Prostate gland (tissue), 2 donors: ENCODE measurements around the gene CDK14. TPM values are rescaled to one million over a fixed set of nuclear protein-coding genes. Genes with fewer than 3 reads are reported as not detected.

ENCODE experiments used
- DNase-seq: peaks from one replicate; pipeline ENCODE4 v3.0.0-alpha.2; 2019; ENCODE audit warnings: low spot score
- H3K27ac ChIP-seq, 2 donors: fragments of 200-600 bp; sonication (generic); 2 replicates each; pipeline ENCODE4 v1.5.1; 2017 to 2019
- H3K27me3 ChIP-seq: fragments of 200-600 bp; sonication (generic); replicated peaks from 2 replicates; pipeline ENCODE4 v1.5.1; 2019; ENCODE audit not compliant: insufficient read depth
- H3K36me3 ChIP-seq, 2 donors: fragments of 200-600 bp; sonication (generic); 1 replicate in 1 of 2; 2 replicates in 1 of 2; pipeline versions ENCODE4 v1.5.1 to v1.8.1; 2017 to 2019
- H3K4me1 ChIP-seq: fragments of 200-600 bp; sonication (generic); replicated peaks from 2 replicates; pipeline ENCODE4 v1.5.1; 2019
- H3K4me3 ChIP-seq, 2 donors: fragments of 200-600 bp; sonication (generic); 2 replicates each; pipeline ENCODE4 v1.5.1; 2017 to 2019
- H3K9me3 ChIP-seq: fragments of 200-600 bp; sonication (generic); 2 replicates; pipeline ENCODE4 v1.5.1; 2017
- POLR2A ChIP-seq: fragments of 450-650 bp; IDR thresholded peaks from one replicate; pipeline ENCODE4 v1.6.1; 2016; ENCODE audit warnings: antibody characterized with exemption, mild to moderate bottlenecking
- POLR2AphosphoS5 ChIP-seq: sonication (generic); formaldehyde crosslinking; IDR thresholded peaks from one replicate; pipeline ENCODE4 v1.6.1; 2017; ENCODE audit warnings: antibody characterized with exemption
- WGBS: methylation state at CpG from one replicate; pipeline ENCODE4 v1.1.5; 2018; 5-methylcytosine and 5-hydroxymethylcytosine counted together
- intact Hi-C: fragments of 100-400 bp; cut with DNase I; formaldehyde crosslinking; loops from one replicate; pipeline ENCODE4 v1.14.2; 2022
- total RNA-seq, 2 donors: library from RNA; depleted of rRNA; stranded (reverse); fragments of >200 nt; gene quantifications; one replicate each; pipeline ENCODE4 v1.1.0, GENCODE V29; 2016
- TF ChIP-seq, protein P1 (sequence below), 4 experiments: fragments of 200-600 bp in 2 of 4; fragments of 450-650 bp in 2 of 4; sonication (generic) in 2 of 4; IDR thresholded peaks; 1 replicate in 3 of 4; 2 replicates in 1 of 4; pipeline ENCODE4 v1.5.1; 2016 to 2019; ENCODE audit warnings: antibody characterized with exemption in 4 of 4, mild to moderate bottlenecking in 2 of 4, moderate library complexity in 2 of 4

CDK14 gene
- total RNA-seq, 2 donors from 2014 or later, result 13.7 to 20.7 TPM

DNA sequence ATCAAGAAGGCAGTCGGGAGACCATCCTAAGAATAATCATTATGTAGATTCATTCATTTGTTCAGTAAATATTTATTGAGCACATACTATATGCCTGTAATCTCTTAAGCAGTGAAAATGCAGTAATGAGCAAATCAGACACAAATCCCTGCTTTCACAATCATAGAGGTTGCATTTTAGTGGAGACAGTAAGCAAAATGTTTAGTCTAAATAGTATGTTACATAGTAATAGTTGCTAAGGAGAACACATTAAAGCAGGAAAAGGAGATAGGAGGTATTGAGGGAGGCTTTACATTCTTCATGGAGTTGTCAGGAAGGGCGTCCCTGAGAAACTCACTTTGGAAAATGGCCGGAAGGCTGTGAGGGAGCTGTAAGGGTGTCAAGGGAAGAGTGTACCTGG lies 79.9 kb downstream of the CDK14 start:
- no peak for DNase-seq
- TF ChIP-seq, protein P1, sequence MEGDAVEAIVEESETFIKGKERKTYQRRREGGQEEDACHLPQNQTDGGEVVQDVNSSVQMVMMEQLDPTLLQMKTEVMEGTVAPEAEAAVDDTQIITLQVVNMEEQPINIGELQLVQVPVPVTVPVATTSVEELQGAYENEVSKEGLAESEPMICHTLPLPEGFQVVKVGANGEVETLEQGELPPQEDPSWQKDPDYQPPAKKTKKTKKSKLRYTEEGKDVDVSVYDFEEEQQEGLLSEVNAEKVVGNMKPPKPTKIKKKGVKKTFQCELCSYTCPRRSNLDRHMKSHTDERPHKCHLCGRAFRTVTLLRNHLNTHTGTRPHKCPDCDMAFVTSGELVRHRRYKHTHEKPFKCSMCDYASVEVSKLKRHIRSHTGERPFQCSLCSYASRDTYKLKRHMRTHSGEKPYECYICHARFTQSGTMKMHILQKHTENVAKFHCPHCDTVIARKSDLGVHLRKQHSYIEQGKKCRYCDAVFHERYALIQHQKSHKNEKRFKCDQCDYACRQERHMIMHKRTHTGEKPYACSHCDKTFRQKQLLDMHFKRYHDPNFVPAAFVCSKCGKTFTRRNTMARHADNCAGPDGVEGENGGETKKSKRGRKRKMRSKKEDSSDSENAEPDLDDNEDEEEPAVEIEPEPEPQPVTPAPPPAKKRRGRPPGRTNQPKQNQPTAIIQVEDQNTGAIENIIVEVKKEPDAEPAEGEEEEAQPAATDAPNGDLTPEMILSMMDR (IDR thresholded peaks at IDR 0.05), result no peak
- no peak for TF ChIP-seq POLR2A
- no peak for TF ChIP-seq POLR2AphosphoS5
- H3K27me3 ChIP-seq, result no peaks in the 10 kb centered on the region
- no peaks in the 10 kb centered on the region for H3K9me3 ChIP-seq
- 94% methylated on average over 3 of the region's 3 CpGs for WGBS
- H3K4me3 ChIP-seq, result no peak overlapping the region
- H3K27ac ChIP-seq, result no peak overlapping the region
- no peaks in the 10 kb centered on the region for H3K4me1 ChIP-seq
- H3K36me3 ChIP-seq, result no peaks in the 10 kb centered on the region
- intact Hi-C loops, result no loop called here

DNA sequence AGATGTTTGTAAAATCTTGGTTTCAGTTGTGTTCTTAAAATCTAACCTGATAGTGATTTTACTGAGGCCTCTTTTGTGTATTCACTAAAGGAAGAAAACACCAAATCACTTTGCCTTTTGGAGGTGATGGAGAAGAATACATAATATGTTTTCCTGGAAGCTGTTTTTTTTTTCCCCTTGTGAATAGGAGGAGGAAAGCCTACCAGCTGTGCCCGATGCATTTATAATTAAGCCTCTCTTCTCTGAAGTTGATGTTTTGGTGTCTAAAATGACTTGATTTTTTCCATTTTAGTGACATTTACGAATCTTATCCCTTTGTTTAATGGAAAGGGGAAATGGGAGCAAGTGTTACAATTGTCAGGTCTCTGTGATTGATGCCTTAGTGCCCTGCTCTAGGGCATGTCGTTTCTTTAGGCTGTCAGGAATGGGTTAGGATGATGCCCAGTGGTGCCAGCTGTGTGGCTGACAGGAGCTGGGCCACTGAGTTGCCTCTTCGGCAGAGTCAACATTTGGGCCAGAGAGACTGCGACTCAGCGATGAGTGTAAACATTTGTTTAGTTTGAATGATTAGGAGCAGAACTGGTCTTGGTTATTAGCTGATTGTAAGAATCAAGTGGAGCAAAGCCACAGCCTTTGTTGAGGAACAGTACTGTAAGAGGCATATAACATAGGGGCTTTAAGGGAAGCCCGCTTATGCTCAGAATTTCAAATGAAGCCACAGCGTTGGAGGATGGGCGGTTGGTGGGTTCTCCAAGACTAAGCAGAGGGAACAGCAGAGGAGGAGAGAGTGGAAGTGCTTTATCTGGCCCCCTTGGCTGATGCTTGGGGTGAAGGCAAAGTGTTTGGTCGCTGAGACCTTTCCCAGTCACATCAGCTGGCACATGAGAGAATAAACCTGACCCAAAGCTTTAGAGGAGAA lies 81.6 kb downstream of the CDK14 start:
- H3K27ac ChIP-seq, result no peak overlapping the region
- no peaks in the 10 kb centered on the region for H3K36me3 ChIP-seq
- no peak for TF ChIP-seq POLR2A
- no peak for TF ChIP-seq POLR2AphosphoS5
- TF ChIP-seq, protein P1 (IDR thresholded peaks at IDR 0.05), result no peak
- H3K4me1 ChIP-seq, result no peaks in the 10 kb centered on the region
- no peak for DNase-seq
- no peaks in the 10 kb centered on the region for H3K27me3 ChIP-seq
- WGBS, result 61% methylated on average over 10 of the region's 10 CpGs
- H3K9me3 ChIP-seq, result no peaks in the 10 kb centered on the region
- intact Hi-C loops, result no loop called here
- no peak overlapping the region for H3K4me3 ChIP-seq

DNA sequence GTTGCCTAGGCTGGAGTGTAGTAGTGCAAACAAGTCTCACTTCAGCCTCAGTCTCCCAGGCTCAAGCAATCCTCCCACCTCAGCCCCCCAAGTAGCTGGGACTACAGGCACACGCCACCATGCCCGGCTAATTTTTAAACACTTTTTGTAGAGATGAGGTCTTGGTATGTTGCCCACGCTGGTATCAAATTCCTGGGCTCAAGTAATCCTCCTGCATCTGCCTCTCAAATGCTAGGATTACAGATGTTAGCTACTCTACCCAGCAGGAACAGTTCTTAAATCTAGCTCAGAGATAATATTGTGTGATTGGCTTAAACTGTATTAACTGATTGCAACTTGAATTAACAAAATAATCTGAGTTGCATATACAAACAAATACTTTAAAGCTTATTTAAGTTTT lies 82.9 kb downstream of the CDK14 start:
- Histone ChIP-seq H3K4me3 (no peak overlapping the region), H3K27me3 (no peaks in the 10 kb centered on the region), H3K4me1 (no peaks in the 10 kb centered on the region), H3K27ac (no peak overlapping the region), H3K36me3 (no peaks in the 10 kb centered on the region), H3K9me3 (no peaks in the 10 kb centered on the region)
- 41% methylated on average over 3 of the region's 3 CpGs for WGBS
- TF ChIP-seq POLR2AphosphoS5 (no peak), POLR2A (no peak)
- TF ChIP-seq, protein P1 (IDR thresholded peaks at IDR 0.05), result no peak
- DNase-seq, result no peak
- intact Hi-C loops, result no loop called here

DNA sequence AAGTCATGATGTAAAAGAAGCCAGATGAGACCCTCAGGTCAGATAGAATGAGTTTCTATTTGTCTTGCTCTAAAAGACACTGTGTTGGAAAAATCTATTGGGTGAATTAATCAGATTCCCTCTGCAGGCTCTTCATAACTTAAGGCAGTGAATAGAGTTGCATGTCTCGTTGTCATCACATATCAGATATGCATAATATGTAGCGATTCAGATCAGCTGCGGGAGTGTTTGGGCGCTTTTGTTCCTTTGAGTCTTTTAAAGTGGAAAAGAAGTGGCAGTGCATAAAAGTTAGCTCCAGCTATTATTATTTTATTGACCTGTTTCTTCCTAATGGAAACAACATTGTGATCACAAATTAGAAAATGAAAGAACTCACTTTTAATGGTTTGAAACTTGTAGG lies 84.4 kb downstream of the CDK14 start:
- DNase-seq, result no peak
- Histone ChIP-seq H3K9me3 (no peaks in the 10 kb centered on the region), H3K4me1 (no peaks in the 10 kb centered on the region), H3K36me3 (no peaks in the 10 kb centered on the region), H3K27me3 (no peaks in the 10 kb centered on the region), H3K27ac (no peak overlapping the region), H3K4me3 (no peak overlapping the region)
- TF ChIP-seq POLR2A (no peak), POLR2AphosphoS5 (no peak)
- TF ChIP-seq, protein P1 (IDR thresholded peaks at IDR 0.05), result no peak
- WGBS, result 75% methylated on average over 4 of the region's 4 CpGs
- intact Hi-C loops, result no loop called here
